Ishikawa (cell line): ENCODE data around the gene COX6A2.

Experiments used
- CEBPB ChIP-seq: IDR thresholded peaks from 2 replicates; pipeline ENCODE4 v1.6.1; 2012
- CREB1 ChIP-seq: IDR thresholded peaks from 2 replicates; pipeline ENCODE4 v1.6.1; 2012; ENCODE audit warnings: low read depth
- EGR1 ChIP-seq: IDR thresholded peaks from 2 replicates; pipeline ENCODE4 v1.6.1; 2012
- EP300 ChIP-seq: IDR thresholded peaks from 2 replicates; pipeline ENCODE4 v1.6.1; 2012; ENCODE audit warnings: borderline replicate concordance
- FOXM1 ChIP-seq: IDR thresholded peaks from 2 replicates; pipeline ENCODE4 v1.6.1; 2012; ENCODE audit warnings: low read depth, borderline replicate concordance
- MAX ChIP-seq: IDR thresholded peaks from 2 replicates; pipeline ENCODE4 v1.6.1; 2012
- NFIC ChIP-seq: IDR thresholded peaks from 2 replicates; pipeline ENCODE4 v1.6.1; 2012
- RAD21 ChIP-seq: IDR thresholded peaks from 2 replicates; pipeline ENCODE4 v1.6.1; 2012; ENCODE audit warnings: low read depth
- REST ChIP-seq: IDR thresholded peaks from 2 replicates; pipeline ENCODE4 v1.6.1; 2012; ENCODE audit warnings: low read depth, mild to moderate bottlenecking
- TAF1 ChIP-seq: IDR thresholded peaks from 2 replicates; pipeline ENCODE4 v1.6.1; 2012; ENCODE audit warnings: low read depth, mild to moderate bottlenecking
- TCF12 ChIP-seq: IDR thresholded peaks from 2 replicates; pipeline ENCODE4 v1.6.1; 2012; ENCODE audit warnings: low read depth
- TEAD4 ChIP-seq: IDR thresholded peaks from 2 replicates; pipeline ENCODE4 v1.6.1; 2012
- YY1 ChIP-seq: IDR thresholded peaks from 2 replicates; pipeline ENCODE4 v1.6.1; 2012; ENCODE audit warnings: low read depth
- ZBTB7A ChIP-seq: IDR thresholded peaks from 2 replicates; pipeline ENCODE4 v1.6.1; 2012; ENCODE audit warnings: low read depth
- TF ChIP-seq, protein P1 (sequence below): IDR thresholded peaks from 2 replicates; pipeline ENCODE4 v1.6.1; 2012

Gene COX6A2

DNA sequence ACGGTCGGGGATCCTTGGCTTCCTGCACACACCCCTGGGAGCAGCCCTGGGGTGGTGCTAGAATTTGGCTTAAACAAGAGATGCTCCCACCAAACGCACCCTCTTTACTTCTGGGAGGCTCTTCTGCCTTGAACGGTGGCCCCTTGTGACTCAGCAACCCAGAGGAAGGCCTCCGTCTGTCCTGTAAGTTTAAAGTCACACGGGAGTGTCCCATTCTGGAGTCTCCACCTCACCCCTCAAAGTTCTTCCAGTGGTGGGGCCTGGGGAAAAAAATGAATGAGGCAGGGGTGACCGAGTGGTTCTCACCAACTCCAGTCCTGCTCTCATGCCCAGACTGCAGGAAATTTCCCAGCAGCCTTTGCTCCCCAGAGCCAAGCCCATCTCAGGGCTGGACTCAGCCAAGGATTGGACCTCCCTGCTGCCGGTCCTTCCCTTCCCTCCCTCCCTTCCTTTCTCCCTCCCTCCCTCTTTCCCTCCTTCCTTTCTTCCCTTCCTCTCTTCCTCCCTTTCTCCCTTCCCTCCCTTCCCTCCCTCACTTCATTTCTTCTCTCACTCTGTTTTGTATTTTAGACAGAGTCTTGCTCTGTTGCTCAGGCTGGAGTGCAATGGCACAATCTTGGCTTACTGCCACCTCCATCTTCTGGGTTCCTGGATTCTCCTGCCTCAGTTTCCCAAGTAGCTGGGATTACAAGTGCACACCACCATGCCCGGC lies 23.7 kb downstream of the COX6A2 start:
- TF ChIP-seq EP300, result no peak
- TF ChIP-seq YY1, result no peak
- no peak for TF ChIP-seq RAD21
- TF ChIP-seq TEAD4, result no peak
- TF ChIP-seq CREB1, result no peak
- TF ChIP-seq EGR1, result no peak
- no peak for TF ChIP-seq TCF12
- TF ChIP-seq NFIC, result no peak
- TF ChIP-seq REST, result no peak
- TF ChIP-seq ZBTB7A, result no peak
- TF ChIP-seq CEBPB, result no peak
- TF ChIP-seq MAX, result no peak

DNA sequence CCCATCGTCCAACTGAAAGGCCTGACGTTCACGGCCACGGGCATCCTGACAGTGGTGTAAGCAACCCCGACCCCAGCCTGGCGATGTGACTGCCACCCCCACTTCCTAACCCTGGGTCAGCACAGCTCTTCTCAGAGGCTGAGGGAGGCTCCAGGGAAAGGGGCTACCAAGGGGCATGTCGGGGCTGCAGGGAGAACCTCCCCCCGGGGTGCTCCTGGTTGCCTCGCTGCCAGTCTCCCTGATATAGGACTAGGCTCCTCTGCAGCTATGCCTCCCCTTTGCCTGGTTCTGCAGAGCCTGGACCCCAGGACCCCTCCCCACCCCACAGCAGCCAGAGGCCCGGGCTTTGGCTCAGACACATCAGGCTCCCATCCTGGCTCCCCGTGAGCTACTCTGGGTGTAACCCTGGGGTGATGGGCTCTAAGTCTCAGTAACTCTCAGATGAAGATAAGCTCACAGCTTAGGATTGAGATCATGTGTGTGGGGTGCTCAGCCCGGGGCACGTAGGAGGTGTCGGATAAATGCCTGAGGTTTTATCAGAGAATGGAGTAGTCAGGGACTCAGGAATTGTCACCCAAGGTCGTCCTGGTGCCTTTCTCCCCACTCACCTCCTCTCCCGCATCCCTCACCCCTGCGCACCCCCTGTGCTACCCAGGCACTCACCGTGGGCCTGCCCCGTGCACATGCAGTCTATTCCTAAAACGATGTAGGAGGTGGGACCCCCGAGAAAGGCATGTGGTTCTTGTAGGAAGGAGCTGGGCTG lies 24.4 kb downstream of the COX6A2 start:
- TF ChIP-seq ZBTB7A (no peak), CEBPB (no peak)

- TF ChIP-seq RAD21, result no peak
These were observed 25.5 kb downstream of the COX6A2 start for GRCh38 chr16:31402687-31403086.

GRCh38 chr16:31401436-31401835 lies 26.7 kb downstream of the COX6A2 start:
- TF ChIP-seq TCF12 (no peak), RAD21 (no peak), CREB1 (no peak), EP300 (no peak), TAF1 (no peak), REST (no peak), NFIC (no peak), CEBPB (no peak), FOXM1 (no peak), EGR1 (no peak), TEAD4 (no peak), ZBTB7A (no peak), YY1 (no peak), MAX (no peak)
- TF ChIP-seq, protein P1, sequence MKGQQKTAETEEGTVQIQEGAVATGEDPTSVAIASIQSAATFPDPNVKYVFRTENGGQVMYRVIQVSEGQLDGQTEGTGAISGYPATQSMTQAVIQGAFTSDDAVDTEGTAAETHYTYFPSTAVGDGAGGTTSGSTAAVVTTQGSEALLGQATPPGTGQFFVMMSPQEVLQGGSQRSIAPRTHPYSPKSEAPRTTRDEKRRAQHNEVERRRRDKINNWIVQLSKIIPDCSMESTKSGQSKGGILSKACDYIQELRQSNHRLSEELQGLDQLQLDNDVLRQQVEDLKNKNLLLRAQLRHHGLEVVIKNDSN, result no peak

- TF ChIP-seq TCF12, result no peak
- no peak for TF ChIP-seq CEBPB
- no peak for TF ChIP-seq EGR1
These were observed 28.0 kb downstream of the COX6A2 start for GRCh38 chr16:31400191-31400590.

- no peak for TF ChIP-seq FOXM1
- TF ChIP-seq, protein P1, result no peak
- TF ChIP-seq TAF1, result no peak
- no peak for TF ChIP-seq MAX
- TF ChIP-seq CREB1, result no peak
- no peak for TF ChIP-seq EGR1
- TF ChIP-seq TEAD4, result no peak
- no peak for TF ChIP-seq YY1
- no peak for TF ChIP-seq REST
- TF ChIP-seq EP300, result no peak
- no peak for TF ChIP-seq NFIC
- no peak for TF ChIP-seq ZBTB7A
These were observed 30.5 kb downstream of the COX6A2 start for GRCh38 chr16:31397701-31398100.
